ENCODE data around the gene HCLS1. TPM values are rescaled to one million over a fixed set of nuclear protein-coding genes. Genes with fewer than 3 reads are reported as not detected.

The HCLS1 gene
- polyA plus RNA-seq, 1 donor (not counting 4 experiments of a cell fraction or from before 2014, with no cell fraction given) = 0.10 TPM

GRCh38 chr3:121670676-121671075 is 10.0 kb upstream of the HCLS1 start:
- dilution Hi-C loops (cut with MboI; ENCODE audit: extremely low pct_ligation_motif_present, low sequenced_read_pairs) = no loop called here
- no peaks in the 10 kb centered on the region for H3K27me3 ChIP-seq (ENCODE audit: control insufficient read depth, extremely low read depth, insufficient read depth, low read length)
- H3K9ac ChIP-seq (ENCODE audit: control insufficient read depth, extremely low read depth, insufficient read depth, low read length) = no peak overlapping the region
- no peaks in the 10 kb centered on the region for H3K9me1 ChIP-seq (ENCODE audit: control insufficient read depth, extremely low read depth, insufficient read depth, low read length)
- H4K20me1 ChIP-seq (ENCODE audit: control insufficient read depth, extremely low read depth, insufficient read depth, low read length) = no peaks in the 10 kb centered on the region
- H3K4me1 ChIP-seq (ENCODE audit: control insufficient read depth, extremely low read depth, insufficient read depth, low read length) = no peaks in the 10 kb centered on the region
- FAIRE-seq (no peak), DNase-seq (ENCODE audit: low read depth, low spot score) (no peak)
- H3K79me2 ChIP-seq (ENCODE audit: control insufficient read depth, insufficient read depth, low read length) = no peaks in the 10 kb centered on the region
- H3K4me2 ChIP-seq (ENCODE audit: control insufficient read depth, extremely low read depth, insufficient read depth, low read depth, low read length) = no peak overlapping the region
- H3K9me3 ChIP-seq (ENCODE audit: control insufficient read depth, low read depth, low read length) = no peaks in the 10 kb centered on the region
- no peak overlapping the region for H3K4me3 ChIP-seq (ENCODE audit: control insufficient read depth in 2 of 3, extremely low read depth in 1 of 3, insufficient read depth in 2 of 3, low read depth in 1 of 3, low read length in 3 of 3)
- peaks cover 17 to 20% of the 10 kb centered on the region in 2 experiments for H3K36me3 ChIP-seq (ENCODE audit: control insufficient read depth in 2 of 2, extremely low read depth in 1 of 2, insufficient read depth in 2 of 2, low read length in 2 of 2)
- no peak for TF ChIP-seq CTCF (optimal IDR thresholded peaks at IDR 0.05 in 1 of 3, IDR thresholded peaks at IDR 0.05 in 1 of 3, conservative IDR thresholded peaks at IDR 0.05 in 1 of 3; ENCODE audit: extremely low read depth in 1 of 3, insufficient read depth in 2 of 3, low read length in 3 of 3)
- no peak for TF ChIP-seq EZH2 (IDR thresholded peaks at IDR 0.05; ENCODE audit: low read length)
- no peak overlapping the region for H3K27ac ChIP-seq (ENCODE audit: control insufficient read depth, insufficient read depth, low read length)
- H2AFZ ChIP-seq (ENCODE audit: control insufficient read depth, low read length) = no peak overlapping the region

GRCh38 chr3:121667333-121667732 is 6.6 kb upstream of the HCLS1 start:
- FAIRE-seq = no peak
- Histone ChIP-seq H3K4me2 (ENCODE audit: control insufficient read depth, extremely low read depth, insufficient read depth, low read depth, low read length) (no peak overlapping the region), H3K9me3 (ENCODE audit: control insufficient read depth, low read depth, low read length) (no peaks in the 10 kb centered on the region), H3K9ac (ENCODE audit: control insufficient read depth, extremely low read depth, insufficient read depth, low read length) (no peak overlapping the region), H2AFZ (ENCODE audit: control insufficient read depth, low read length) (no peak overlapping the region), H3K4me1 (ENCODE audit: control insufficient read depth, extremely low read depth, insufficient read depth, low read length) (no peaks in the 10 kb centered on the region), H3K4me3 (ENCODE audit: control insufficient read depth in 2 of 3, extremely low read depth in 1 of 3, insufficient read depth in 2 of 3, low read depth in 1 of 3, low read length in 3 of 3) (no peak overlapping the region), H3K27ac (ENCODE audit: control insufficient read depth, insufficient read depth, low read length) (no peak overlapping the region), H4K20me1 (ENCODE audit: control insufficient read depth, extremely low read depth, insufficient read depth, low read length) (no peaks in the 10 kb centered on the region), H3K9me1 (ENCODE audit: control insufficient read depth, extremely low read depth, insufficient read depth, low read length) (no peaks in the 10 kb centered on the region), H3K79me2 (ENCODE audit: control insufficient read depth, insufficient read depth, low read length) (no peaks in the 10 kb centered on the region), H3K27me3 (ENCODE audit: control insufficient read depth, extremely low read depth, insufficient read depth, low read length) (no peaks in the 10 kb centered on the region), H3K36me3 (ENCODE audit: control insufficient read depth in 2 of 2, extremely low read depth in 1 of 2, insufficient read depth in 2 of 2, low read length in 2 of 2) (peaks cover 27% of the 10 kb centered on the region in 2 experiments)
- TF ChIP-seq EZH2 (IDR thresholded peaks at IDR 0.05; ENCODE audit: low read length) = no peak
- TF ChIP-seq CTCF (optimal IDR thresholded peaks at IDR 0.05 in 1 of 3, IDR thresholded peaks at IDR 0.05 in 1 of 3, conservative IDR thresholded peaks at IDR 0.05 in 1 of 3; ENCODE audit: extremely low read depth in 1 of 3, insufficient read depth in 2 of 3, low read length in 3 of 3) = no peak
- DNase-seq (ENCODE audit: low read depth, low spot score) = no peak
- dilution Hi-C loops (cut with MboI; ENCODE audit: extremely low pct_ligation_motif_present, low sequenced_read_pairs) = no loop called here

All from keratinocyte (primary cell).